Smooth muscle cell (in vitro differentiated cells): ENCODE data around the gene PER1. TPM values are rescaled to one million over a fixed set of nuclear protein-coding genes. Genes with fewer than 3 reads are reported as not detected.

Source experiments
- DNase-seq: peaks from one replicate; lab custom pipeline; 2025; ENCODE audit not compliant: unreplicated experiment; lab: John Stamatoyannopoulos, UW
- H2AFZ ChIP-seq: fragments of 200-600 bp; sonication (generic); 2 replicates; pipeline ENCODE4 v1.6.0; 2016; ENCODE audit warnings: antibody characterized with exemption, low read depth, mild to moderate bottlenecking
- H3F3A ChIP-seq: fragments of 200-600 bp; sonication (generic); 2 replicates; pipeline ENCODE4 v1.6.0; 2017; ENCODE audit warnings: antibody characterized with exemption, low read depth
- H3K27ac ChIP-seq: fragments of 200-600 bp; sonication (generic); 2 replicates; pipeline ENCODE4 v1.5.1; 2016; ENCODE audit warnings: low read depth, mild to moderate bottlenecking
- H3K27me3 ChIP-seq: fragments of 200-600 bp; sonication (generic); 2 replicates; pipeline ENCODE4 v1.6.1; 2016; ENCODE audit warnings: low read depth, mild to moderate bottlenecking
- H3K36me3 ChIP-seq: fragments of 200-600 bp; sonication (generic); 2 replicates; pipeline ENCODE4 v1.5.1; 2016; ENCODE audit warnings: low read depth
- H3K4me1 ChIP-seq: fragments of 200-600 bp; sonication (generic); 2 replicates; pipeline ENCODE4 v1.5.1; 2016; ENCODE audit warnings: low read depth
- H3K4me2 ChIP-seq: fragments of 200-600 bp; sonication (generic); 2 replicates; pipeline ENCODE4 v1.6.0; 2016; ENCODE audit warnings: mild to moderate bottlenecking
- H3K4me3 ChIP-seq: fragments of 200-600 bp; sonication (generic); 2 replicates; pipeline ENCODE4 v1.5.1; 2016; ENCODE audit warnings: mild to moderate bottlenecking
- H3K79me2 ChIP-seq: fragments of 200-600 bp; sonication (generic); 2 replicates; pipeline ENCODE4 v1.6.0; 2016; ENCODE audit warnings: low read depth, mild to moderate bottlenecking
- H3K9ac ChIP-seq: fragments of 200-600 bp; sonication (generic); 2 replicates; pipeline ENCODE4 v1.6.0; 2016; ENCODE audit warnings: low read depth
- H3K9me3 ChIP-seq: fragments of 200-600 bp; sonication (generic); replicated peaks from 2 replicates; pipeline ENCODE4 v1.5.1; 2016; ENCODE audit warnings: low read depth
- H4K20me1 ChIP-seq: fragments of 200-600 bp; sonication (generic); 2 replicates; pipeline ENCODE4 v1.6.0; 2016; ENCODE audit warnings: low read depth
- WGBS: methylation state at CpG from one replicate; pipeline ENCODE4 v1.1.7; 2016; ENCODE audit warnings: low lambda C conversion rate; 5-methylcytosine and 5-hydroxymethylcytosine counted together
- polyA plus RNA-seq: library from polyadenylated mRNA; unstranded; fragments of >200 nt; fragmentation: Nextera tagmentation; extraction: Ambion mirVana; gene quantifications from 2 replicates; pipeline ENCODE4 v1.2.1, GENCODE V29; 2016
- total RNA-seq: library from RNA; depleted of rRNA; stranded (reverse); fragments of >200 nt; gene quantifications from 2 replicates; pipeline ENCODE4 v1.2.3, GENCODE V29; 2014
- TF ChIP-seq, protein P1 (sequence below): fragments of 200-600 bp; sonication (generic); IDR thresholded peaks from 2 replicates; pipeline ENCODE4 v1.5.1; 2017; ENCODE audit warnings: borderline replicate concordance, mild to moderate bottlenecking, antibody characterized with exemption; ENCODE audit not compliant: insufficient read depth, poor library complexity, severe bottlenecking

Gene PER1
- total and polyA plus RNA-seq, 2 experiments from 2014 or later, result 29.0 to 55.2 TPM

DNA sequence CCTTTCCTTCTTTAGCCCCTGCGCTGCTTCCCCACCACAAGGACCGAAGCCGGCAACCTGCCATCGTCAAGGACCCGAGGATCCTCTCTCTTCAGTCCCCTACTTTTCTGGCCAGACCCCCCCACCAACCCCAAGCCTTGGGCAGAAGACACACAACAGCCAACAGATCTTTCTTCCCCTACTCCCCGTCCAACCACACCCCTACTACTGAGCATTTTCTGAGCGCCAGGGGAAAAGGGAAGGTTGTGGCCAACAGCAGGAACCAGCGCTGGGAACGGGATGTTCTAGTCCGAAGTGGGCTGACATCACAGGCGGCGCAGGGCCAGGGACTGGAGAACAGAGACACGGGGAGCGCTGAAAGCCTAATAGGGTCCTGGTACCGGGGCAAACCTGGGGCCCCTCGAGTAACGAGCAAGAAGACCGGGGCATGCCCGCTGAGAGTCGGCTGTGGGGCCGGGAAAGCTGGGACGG lies 528 bp downstream of the PER1 start:
- Histone ChIP-seq H3K27ac (peak overlapping the region; percentile 99), H3K27me3 (no peaks in the 10 kb centered on the region), H3K4me2 (peak overlapping the region; percentile 95), H3K36me3 (peaks cover 5% of the 10 kb centered on the region), H3K4me3 (peak overlapping the region; percentile 79), H3K9me3 (no peaks in the 10 kb centered on the region), H3K4me1 (peaks cover 17% of the 10 kb centered on the region), H3K79me2 (peaks cover 10% of the 10 kb centered on the region), H3K9ac (peak overlapping the region; percentile 97), H4K20me1 (peaks cover 74% of the 10 kb centered on the region), H2AFZ (no peak overlapping the region), H3F3A (peaks cover 10% of the 10 kb centered on the region)
- DNase-seq, result peak; percentile 73
- TF ChIP-seq, protein P1, sequence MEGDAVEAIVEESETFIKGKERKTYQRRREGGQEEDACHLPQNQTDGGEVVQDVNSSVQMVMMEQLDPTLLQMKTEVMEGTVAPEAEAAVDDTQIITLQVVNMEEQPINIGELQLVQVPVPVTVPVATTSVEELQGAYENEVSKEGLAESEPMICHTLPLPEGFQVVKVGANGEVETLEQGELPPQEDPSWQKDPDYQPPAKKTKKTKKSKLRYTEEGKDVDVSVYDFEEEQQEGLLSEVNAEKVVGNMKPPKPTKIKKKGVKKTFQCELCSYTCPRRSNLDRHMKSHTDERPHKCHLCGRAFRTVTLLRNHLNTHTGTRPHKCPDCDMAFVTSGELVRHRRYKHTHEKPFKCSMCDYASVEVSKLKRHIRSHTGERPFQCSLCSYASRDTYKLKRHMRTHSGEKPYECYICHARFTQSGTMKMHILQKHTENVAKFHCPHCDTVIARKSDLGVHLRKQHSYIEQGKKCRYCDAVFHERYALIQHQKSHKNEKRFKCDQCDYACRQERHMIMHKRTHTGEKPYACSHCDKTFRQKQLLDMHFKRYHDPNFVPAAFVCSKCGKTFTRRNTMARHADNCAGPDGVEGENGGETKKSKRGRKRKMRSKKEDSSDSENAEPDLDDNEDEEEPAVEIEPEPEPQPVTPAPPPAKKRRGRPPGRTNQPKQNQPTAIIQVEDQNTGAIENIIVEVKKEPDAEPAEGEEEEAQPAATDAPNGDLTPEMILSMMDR, result no peak
- 2% methylated on average over 22 of the region's 22 CpGs for WGBS

- Histone ChIP-seq H4K20me1 (peaks cover 79% of the 10 kb centered on the region), H3K79me2 (peaks cover 10% of the 10 kb centered on the region), H2AFZ (no peak overlapping the region)
Observed at GRCh38 chr17:8151120-8151640, 1.0 kb downstream of the PER1 start.

DNA sequence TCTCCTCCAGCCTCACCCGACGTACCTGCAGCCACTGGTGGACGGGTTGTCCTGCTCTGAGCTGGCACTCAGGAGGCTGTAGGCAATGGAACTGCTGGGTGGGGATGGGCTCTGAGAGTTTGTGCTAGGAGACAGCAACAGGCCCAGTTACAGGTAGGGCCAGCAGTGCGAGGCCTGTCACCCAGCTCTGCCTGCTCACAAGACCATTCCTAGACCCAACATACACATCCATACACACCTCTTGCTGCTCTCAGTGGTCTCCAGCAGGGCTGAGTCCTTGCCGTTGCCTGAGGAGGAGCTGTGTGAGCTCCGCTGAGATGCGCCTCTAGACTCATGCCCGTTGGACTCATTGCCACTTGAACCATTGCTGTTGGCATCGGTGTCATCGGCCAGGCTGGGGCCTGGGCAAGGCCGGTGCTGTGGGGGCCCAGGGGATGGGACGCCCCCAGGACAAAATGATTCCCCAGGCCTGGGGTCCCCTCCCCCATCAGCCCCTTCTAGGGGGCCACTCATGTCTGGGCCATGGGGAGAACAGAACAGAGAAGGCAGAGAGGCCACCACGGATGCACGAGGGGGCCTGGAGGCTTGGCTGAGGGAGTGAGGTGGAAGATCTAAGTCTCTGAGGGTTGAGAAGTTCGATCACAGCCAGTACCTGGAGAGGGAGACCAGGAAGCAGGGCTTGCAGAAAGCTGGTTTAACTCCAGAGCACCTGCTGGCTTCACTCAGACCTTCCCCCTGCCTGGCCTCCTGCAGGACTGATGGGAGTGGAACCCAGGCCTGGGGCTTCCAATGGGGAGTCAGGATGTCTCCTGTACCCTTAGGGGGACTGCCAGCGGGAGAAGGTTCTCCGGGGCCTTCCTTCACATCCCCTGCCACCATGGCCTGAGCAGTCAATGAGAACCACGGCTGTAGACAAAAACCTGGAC lies 1.7 kb downstream of the PER1 start:
- Histone ChIP-seq H3K4me3 (peak overlapping the region; percentile 79), H3K27me3 (no peaks in the 10 kb centered on the region), H3K9ac (peak overlapping the region; percentile 70), H3K36me3 (peaks cover 5% of the 10 kb centered on the region), H3K4me2 (peak overlapping the region; percentile 95), H3K4me1 (peaks cover 17% of the 10 kb centered on the region), H4K20me1 (peaks cover 82% of the 10 kb centered on the region), H3K9me3 (no peaks in the 10 kb centered on the region), H3F3A (peaks cover 10% of the 10 kb centered on the region), H3K79me2 (peaks cover 10% of the 10 kb centered on the region), H3K27ac (peak overlapping the region; percentile 99), H2AFZ (no peak overlapping the region)
- TF ChIP-seq, protein P1, result no peak
- DNase-seq, result no peak
- 90% methylated on average over 18 of the region's 18 CpGs for WGBS

More at GRCh38 chr17:8151120-8151640, 1.0 kb downstream of the PER1 start:
- Histone ChIP-seq H3F3A (peaks cover 10% of the 10 kb centered on the region), H3K4me2 (peak overlapping the region; percentile 95), H3K9me3 (no peaks in the 10 kb centered on the region), H3K4me1 (peaks cover 17% of the 10 kb centered on the region), H3K27ac (peak overlapping the region; percentile 99), H3K4me3 (peak overlapping the region; percentile 79), H3K27me3 (no peaks in the 10 kb centered on the region), H3K36me3 (peaks cover 5% of the 10 kb centered on the region), H3K9ac (peak overlapping the region; percentile 97)
- WGBS, result under 1% methylated on average over 38 of the region's 38 CpGs
- TF ChIP-seq, protein P1, result no peak
- peak; percentile 80 for DNase-seq
